Body of pancreas (tissue), 4 donors: Measurements from ENCODE around the gene ULK1.

Source experiments
- POLR2A ChIP-seq, 3 donors: fragments of 450-650 bp; IDR thresholded peaks; one replicate each; pipeline ENCODE4 v1.6.1; 2016; ENCODE audit warnings: antibody characterized with exemption in 3 of 3, mild to moderate bottlenecking in 2 of 3
- TF ChIP-seq, protein P1 (sequence below), 7 experiments: fragments of 450-650 bp in 4 of 7; fragments of 200-600 bp in 3 of 7; sonication (generic) in 3 of 7; IDR thresholded peaks; one replicate each; pipeline ENCODE4 v1.5.1; 2016 to 2019; ENCODE audit warnings: antibody characterized with exemption in 7 of 7

DNA sequence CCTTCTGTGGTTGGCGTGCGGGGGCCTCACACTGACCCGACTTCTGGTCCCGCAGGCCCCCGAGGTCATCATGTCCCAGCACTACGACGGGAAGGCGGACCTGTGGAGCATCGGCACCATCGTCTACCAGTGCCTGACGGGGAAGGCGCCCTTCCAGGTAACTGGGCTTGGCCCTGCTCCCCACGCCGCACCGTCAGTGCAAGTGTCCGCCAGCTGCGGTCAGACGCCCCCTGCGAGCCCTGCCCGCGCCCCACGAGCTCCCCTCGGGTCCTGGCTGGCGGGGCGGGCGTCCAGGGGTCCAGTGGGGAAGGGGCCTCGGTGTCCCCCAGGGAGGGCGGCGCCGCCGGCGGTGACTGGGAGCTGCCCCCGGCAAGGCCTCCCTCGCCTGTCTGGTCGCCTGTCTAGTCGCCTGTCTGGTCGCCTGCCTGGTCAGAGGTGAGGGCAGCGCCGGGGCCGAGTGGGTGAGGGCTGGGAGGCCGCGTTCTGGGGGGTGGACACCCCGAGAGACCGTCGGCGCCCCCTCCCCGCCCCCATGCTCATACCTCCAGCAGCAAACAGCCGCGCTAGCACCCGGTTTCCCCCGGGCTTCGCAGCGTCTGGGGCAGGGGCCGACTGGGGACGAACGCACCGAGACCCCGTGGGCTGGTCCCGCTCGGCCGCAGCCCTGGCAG is 14.8 kb downstream of the ULK1 start:
- TF ChIP-seq, protein P1, sequence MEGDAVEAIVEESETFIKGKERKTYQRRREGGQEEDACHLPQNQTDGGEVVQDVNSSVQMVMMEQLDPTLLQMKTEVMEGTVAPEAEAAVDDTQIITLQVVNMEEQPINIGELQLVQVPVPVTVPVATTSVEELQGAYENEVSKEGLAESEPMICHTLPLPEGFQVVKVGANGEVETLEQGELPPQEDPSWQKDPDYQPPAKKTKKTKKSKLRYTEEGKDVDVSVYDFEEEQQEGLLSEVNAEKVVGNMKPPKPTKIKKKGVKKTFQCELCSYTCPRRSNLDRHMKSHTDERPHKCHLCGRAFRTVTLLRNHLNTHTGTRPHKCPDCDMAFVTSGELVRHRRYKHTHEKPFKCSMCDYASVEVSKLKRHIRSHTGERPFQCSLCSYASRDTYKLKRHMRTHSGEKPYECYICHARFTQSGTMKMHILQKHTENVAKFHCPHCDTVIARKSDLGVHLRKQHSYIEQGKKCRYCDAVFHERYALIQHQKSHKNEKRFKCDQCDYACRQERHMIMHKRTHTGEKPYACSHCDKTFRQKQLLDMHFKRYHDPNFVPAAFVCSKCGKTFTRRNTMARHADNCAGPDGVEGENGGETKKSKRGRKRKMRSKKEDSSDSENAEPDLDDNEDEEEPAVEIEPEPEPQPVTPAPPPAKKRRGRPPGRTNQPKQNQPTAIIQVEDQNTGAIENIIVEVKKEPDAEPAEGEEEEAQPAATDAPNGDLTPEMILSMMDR (IDR thresholded peaks at IDR 0.05) = no peak
- TF ChIP-seq POLR2A (IDR thresholded peaks at IDR 0.05) = no peak
